ENCODE data around the gene UBE2F. TPM values are rescaled to one million over a fixed set of nuclear protein-coding genes. Genes with fewer than 3 reads are reported as not detected.

Gene UBE2F
- total RNA-seq, 2 donors from 2014 or later: 58.3 to 59.2 TPM

GRCh38 chr2:237997521-237997920 is 30.7 kb downstream of the UBE2F start:
- H3K4me3 ChIP-seq (ENCODE audit: low read length): no peak overlapping the region
- no peak for TF ChIP-seq CTCF (conservative IDR thresholded peaks at IDR 0.05)
- peaks cover 30% of the 10 kb centered on the region for H3K36me3 ChIP-seq (ENCODE audit: control insufficient read depth, insufficient read depth, low read length)
- H3K9me3 Mint-ChIP-seq: peaks cover 13% of the 10 kb centered on the region
- H3K4me1 Mint-ChIP-seq: peaks cover 11% of the 10 kb centered on the region
- no peak overlapping the region for H3K4me3 Mint-ChIP-seq
- no peaks in the 10 kb centered on the region for H3K27me3 Mint-ChIP-seq (ENCODE audit: insufficient read depth)
- H3K27me3 ChIP-seq (ENCODE audit: control insufficient read depth, insufficient read depth, low read length, poor library complexity, severe bottlenecking): no peaks in the 10 kb centered on the region
- H3K4me1 ChIP-seq (ENCODE audit: control insufficient read depth, insufficient read depth, low read length): peaks cover 9% of the 10 kb centered on the region
- H3K9ac ChIP-seq (ENCODE audit: extremely low read depth, low read length, poor library complexity, severe bottlenecking): no peak overlapping the region
- DNase-seq: no peak
- H3K9me3 ChIP-seq (ENCODE audit: control insufficient read depth, low read length): peaks cover 10% of the 10 kb centered on the region
- H3K36me3 Mint-ChIP-seq (ENCODE audit: low read depth): peaks cover 39% of the 10 kb centered on the region
- H3K27ac ChIP-seq (ENCODE audit: low read depth, low read length): no peak overlapping the region
- 65 to 67% methylated on average over 3 to 4 of the region's 4 CpGs for WGBS, 2 experiments (ENCODE audit: insufficient coverage in 1 of 2, insufficient read length in 1 of 2)
- no peak overlapping the region for H3K27ac Mint-ChIP-seq

GRCh38 chr2:237998530-237998929 is 31.7 kb downstream of the UBE2F start:
- H3K27ac Mint-ChIP-seq: no peak overlapping the region

DNA sequence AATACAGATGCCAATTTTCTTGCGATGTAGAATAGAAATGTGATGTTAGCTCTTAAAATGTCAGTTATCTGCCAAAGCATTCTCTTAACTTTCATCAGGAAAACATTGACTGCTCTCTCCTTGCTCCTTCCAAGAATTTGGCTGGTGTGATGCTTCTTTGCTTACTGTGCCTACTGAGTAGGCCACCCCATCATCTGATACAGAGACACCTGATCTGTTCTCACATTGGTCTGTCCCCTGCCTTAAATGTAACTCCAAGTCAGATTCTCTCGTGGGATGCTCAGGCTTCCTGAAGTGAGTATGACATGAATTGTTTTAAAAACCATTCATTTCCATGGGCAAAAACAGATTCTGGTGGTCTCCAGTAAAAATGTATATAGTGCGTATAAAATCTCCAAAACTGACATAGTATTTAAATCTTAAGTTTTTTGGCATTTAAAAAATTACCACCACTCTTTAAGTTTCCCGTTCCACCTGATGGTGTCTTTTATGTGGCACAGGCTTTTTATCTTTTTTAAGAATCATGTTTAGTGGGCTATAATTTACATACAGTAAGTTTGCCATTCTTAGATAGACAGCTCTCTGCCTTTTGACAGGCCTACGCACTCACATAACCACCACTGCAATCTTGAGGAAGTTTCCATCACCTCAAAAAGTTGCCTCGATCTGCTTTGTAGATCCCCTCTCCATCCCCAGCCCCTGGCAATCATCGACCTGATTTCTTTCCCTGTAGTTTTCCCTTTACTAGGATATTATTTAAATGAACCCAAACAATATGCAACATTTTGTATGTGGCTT is 36.6 kb downstream of the UBE2F start:
- peaks cover 13% of the 10 kb centered on the region for H3K9me3 Mint-ChIP-seq
- DNase-seq: no peak
- H3K4me1 ChIP-seq (ENCODE audit: control insufficient read depth, insufficient read depth, low read length): no peaks in the 10 kb centered on the region
- H3K36me3 Mint-ChIP-seq (ENCODE audit: low read depth): peaks cover 44% of the 10 kb centered on the region
- H3K4me1 Mint-ChIP-seq: no peaks in the 10 kb centered on the region
- no peak overlapping the region for H3K9ac ChIP-seq (ENCODE audit: extremely low read depth, low read length, poor library complexity, severe bottlenecking)
- H3K27ac ChIP-seq (ENCODE audit: low read depth, low read length): no peak overlapping the region
- no peaks in the 10 kb centered on the region for H3K27me3 Mint-ChIP-seq (ENCODE audit: insufficient read depth)
- no peak overlapping the region for H3K27ac Mint-ChIP-seq
- H3K9me3 ChIP-seq (ENCODE audit: control insufficient read depth, low read length): peaks cover 10% of the 10 kb centered on the region
- 80 to 96% methylated on average over 3 to 7 of the region's 7 CpGs for WGBS, 2 experiments (ENCODE audit: insufficient coverage in 1 of 2, insufficient read length in 1 of 2)
- no peak overlapping the region for H3K4me3 Mint-ChIP-seq
- H3K36me3 ChIP-seq (ENCODE audit: control insufficient read depth, insufficient read depth, low read length): peaks cover 22% of the 10 kb centered on the region
- H3K4me3 ChIP-seq (ENCODE audit: low read length): no peak overlapping the region
- TF ChIP-seq CTCF (conservative IDR thresholded peaks at IDR 0.05): no peak
- H3K27me3 ChIP-seq (ENCODE audit: control insufficient read depth, insufficient read depth, low read length, poor library complexity, severe bottlenecking): no peaks in the 10 kb centered on the region

More at GRCh38 chr2:237998530-237998929, 31.7 kb downstream of the UBE2F start:
- no peak for TF ChIP-seq CTCF (conservative IDR thresholded peaks at IDR 0.05)
- H3K36me3 ChIP-seq (ENCODE audit: control insufficient read depth, insufficient read depth, low read length): peaks cover 25% of the 10 kb centered on the region
- H3K9ac ChIP-seq (ENCODE audit: extremely low read depth, low read length, poor library complexity, severe bottlenecking): no peak overlapping the region
- Mint-ChIP-seq H3K4me1 (peaks cover 11% of the 10 kb centered on the region), H3K4me3 (no peak overlapping the region), H3K36me3 (ENCODE audit: low read depth) (peaks cover 35% of the 10 kb centered on the region), H3K27me3 (ENCODE audit: insufficient read depth) (no peaks in the 10 kb centered on the region), H3K9me3 (peaks cover 13% of the 10 kb centered on the region)
- DNase-seq: no peak
- no peak overlapping the region for H3K4me3 ChIP-seq (ENCODE audit: low read length)
- no peaks in the 10 kb centered on the region for H3K27me3 ChIP-seq (ENCODE audit: control insufficient read depth, insufficient read depth, low read length, poor library complexity, severe bottlenecking)
- H3K27ac ChIP-seq (ENCODE audit: low read depth, low read length): no peak overlapping the region
- peaks cover 10% of the 10 kb centered on the region for H3K9me3 ChIP-seq (ENCODE audit: control insufficient read depth, low read length)
- 96 to 100% methylated on average over 3 of the region's 4 CpGs for WGBS, 2 experiments (ENCODE audit: insufficient coverage in 1 of 2, insufficient read length in 1 of 2)
- H3K4me1 ChIP-seq (ENCODE audit: control insufficient read depth, insufficient read depth, low read length): peaks cover 9% of the 10 kb centered on the region
